ENCODE measurements around the gene CLCF1. TPM values are rescaled to one million over a fixed set of nuclear protein-coding genes. Genes with fewer than 3 reads are reported as not detected.
"Not testable (repeated sequence)": the region's sequence is repeated elsewhere in the genome, so short reads cannot be mapped to it uniquely, and the experiment has no call there.

Gene CLCF1
- total RNA-seq, 1 experiment from 2014 or later, result 2.1 TPM

DNA sequence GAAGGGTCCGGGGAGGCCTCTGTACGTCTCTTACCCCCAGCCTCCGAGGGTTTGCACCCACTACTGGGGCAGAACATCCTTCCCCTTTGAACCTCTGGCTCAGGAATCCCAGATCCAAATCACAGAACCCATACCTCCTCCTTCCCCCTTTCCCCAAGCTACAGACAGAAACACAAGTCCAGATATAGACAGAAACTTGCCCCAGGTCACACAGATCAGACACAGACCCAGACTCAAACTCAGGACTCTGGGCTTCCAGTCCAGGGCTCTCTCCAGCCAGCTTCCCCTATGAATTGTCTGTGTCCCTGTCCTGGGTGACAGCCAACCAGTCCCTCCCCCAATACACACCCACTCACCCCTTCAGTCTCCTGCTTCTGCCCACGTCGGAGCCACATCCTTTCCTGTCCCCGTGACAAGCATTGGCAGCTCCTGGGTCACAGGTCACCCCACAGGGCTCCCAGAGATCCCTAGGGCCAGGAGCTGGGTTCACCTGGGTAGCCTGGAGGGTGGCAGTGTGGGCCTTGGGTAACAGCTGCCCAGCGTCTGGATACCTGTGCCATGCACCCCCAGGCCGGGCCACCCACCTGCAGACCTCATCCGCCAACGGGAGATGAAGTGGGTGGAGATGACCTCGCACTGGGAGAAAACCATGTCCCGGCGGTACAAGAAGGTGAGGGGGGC, 31.3 kb upstream of the CLCF1 start:
- TF ChIP-seq, protein P1, sequence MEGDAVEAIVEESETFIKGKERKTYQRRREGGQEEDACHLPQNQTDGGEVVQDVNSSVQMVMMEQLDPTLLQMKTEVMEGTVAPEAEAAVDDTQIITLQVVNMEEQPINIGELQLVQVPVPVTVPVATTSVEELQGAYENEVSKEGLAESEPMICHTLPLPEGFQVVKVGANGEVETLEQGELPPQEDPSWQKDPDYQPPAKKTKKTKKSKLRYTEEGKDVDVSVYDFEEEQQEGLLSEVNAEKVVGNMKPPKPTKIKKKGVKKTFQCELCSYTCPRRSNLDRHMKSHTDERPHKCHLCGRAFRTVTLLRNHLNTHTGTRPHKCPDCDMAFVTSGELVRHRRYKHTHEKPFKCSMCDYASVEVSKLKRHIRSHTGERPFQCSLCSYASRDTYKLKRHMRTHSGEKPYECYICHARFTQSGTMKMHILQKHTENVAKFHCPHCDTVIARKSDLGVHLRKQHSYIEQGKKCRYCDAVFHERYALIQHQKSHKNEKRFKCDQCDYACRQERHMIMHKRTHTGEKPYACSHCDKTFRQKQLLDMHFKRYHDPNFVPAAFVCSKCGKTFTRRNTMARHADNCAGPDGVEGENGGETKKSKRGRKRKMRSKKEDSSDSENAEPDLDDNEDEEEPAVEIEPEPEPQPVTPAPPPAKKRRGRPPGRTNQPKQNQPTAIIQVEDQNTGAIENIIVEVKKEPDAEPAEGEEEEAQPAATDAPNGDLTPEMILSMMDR (conservative IDR thresholded peaks at IDR 0.05), result no peak
- H3K27me3 Mint-ChIP-seq (ENCODE audit: low read depth), result peaks cover 16% of the 10 kb centered on the region
- no peak overlapping the region; a peak in 2 of 7 replicates for H3K27ac Mint-ChIP-seq
- Histone ChIP-seq H2BK5ac (ENCODE audit: insufficient read length, low read length) (no peak overlapping the region), H3K56ac (ENCODE audit: insufficient read length, low read depth, low read length) (no peak overlapping the region), H3K23me2 (ENCODE audit: insufficient read length, low read depth, low read length, poor library complexity, severe bottlenecking) (peaks cover 5% of the 10 kb centered on the region), H3T11ph (ENCODE audit: low read length) (no peak overlapping the region), H3K9me3 (ENCODE audit: control insufficient read depth, low read depth, low read length) (no peaks in the 10 kb centered on the region), H3K4me2 (ENCODE audit: insufficient read depth, insufficient read length, low read length) (no peak overlapping the region), H3K79me1 (ENCODE audit: insufficient read depth, low read depth, low read length, poor library complexity, severe bottlenecking) (peaks cover 3% of the 10 kb centered on the region), H3K27me3 (ENCODE audit: insufficient read depth, low read length) (no peaks in the 10 kb centered on the region), H3K27ac (ENCODE audit: insufficient read length, low read depth, low read length) (no peak overlapping the region), H4K5ac (ENCODE audit: insufficient read length, low read depth, low read length) (no peak overlapping the region), H2BK15ac (ENCODE audit: low read depth, low read length) (no peak overlapping the region), H3K18ac (ENCODE audit: insufficient read length, low read depth, low read length) (no peak overlapping the region), H2BK20ac (ENCODE audit: low read depth, low read length, poor library complexity, severe bottlenecking) (no peak overlapping the region), H3K9ac (ENCODE audit: extremely low read depth, insufficient read length, low read length) (no peak overlapping the region), H2AFZ (ENCODE audit: low read length) (no peak overlapping the region), H2AK5ac (ENCODE audit: insufficient read length, low read length) (no peak overlapping the region), H2BK12ac (ENCODE audit: insufficient read length, low read depth, low read length) (no peak overlapping the region), H2BK120ac (ENCODE audit: low read depth, low read length, poor library complexity, severe bottlenecking) (no peak overlapping the region), H3K23ac (ENCODE audit: insufficient read length, low read depth, low read length) (no peak overlapping the region), H4K91ac (ENCODE audit: insufficient read length, low read depth, low read length) (no peak overlapping the region), H3K79me2 (ENCODE audit: insufficient read depth, low read length) (peaks cover 4% of the 10 kb centered on the region; the same call in 1 of the 2 replicates), H4K8ac (replicated peaks; ENCODE audit: insufficient read length, low read depth, low read length) (no peak overlapping the region), H4K20me1 (ENCODE audit: control insufficient read depth, insufficient read depth, insufficient read length) (no peaks in the 10 kb centered on the region), H3K4ac (ENCODE audit: low read depth, low read length) (no peak overlapping the region), H3K4me1 (ENCODE audit: insufficient read depth, low read length) (0 out of 2 replicates have a peak, but pooled peaks cover 2% of the 10 kb centered on the region), H3K14ac (ENCODE audit: insufficient read depth, low read length) (no peak overlapping the region)
- peaks cover 11 to 17% of the 10 kb centered on the region in 2 experiments for H3K4me1 Mint-ChIP-seq
- H3K36me3 Mint-ChIP-seq (ENCODE audit: insufficient read depth in 1 of 3, low read depth in 3 of 3), result peaks cover 0 to 8% (median 7%) of the 10 kb centered on the region in 3 experiments; a peak in 3 of 7 replicates
- no peak for DNase-seq
- no CpG with 5 or more reads among the region's 13 CpGs for WGBS (ENCODE audit: extremely low coverage, insufficient read length, low lambda C conversion rate)
- H3K9me3 Mint-ChIP-seq, result no peaks in the 10 kb centered on the region
- H3K4me3 Mint-ChIP-seq, result no peak overlapping the region

DNA sequence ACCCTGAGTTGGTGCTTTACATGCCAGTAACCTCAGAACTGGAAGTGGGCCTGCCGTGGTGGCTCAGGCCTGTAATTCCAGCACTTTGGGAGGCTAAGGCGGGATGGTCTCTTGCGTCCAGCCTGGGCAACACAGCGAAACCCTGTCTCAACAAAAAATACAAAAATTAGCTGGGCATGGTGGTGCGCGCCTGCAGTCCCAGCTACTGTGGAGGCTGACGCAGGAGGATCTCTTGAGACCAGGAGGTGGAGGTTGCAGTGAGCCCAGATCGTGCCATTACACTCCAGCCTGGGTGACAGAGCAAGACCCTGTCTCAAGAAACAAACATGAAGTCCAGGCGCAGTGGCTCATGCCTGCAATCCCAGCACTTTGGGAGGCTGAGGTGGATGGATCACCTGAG, 29.7 kb upstream of the CLCF1 start:
- not testable (repeated sequence) for H3K9me3 Mint-ChIP-seq; H2BK15ac ChIP-seq (ENCODE audit: low read depth, low read length); H4K8ac ChIP-seq (replicated peaks; ENCODE audit: insufficient read length, low read depth, low read length); H2BK20ac ChIP-seq (ENCODE audit: low read depth, low read length, poor library complexity, severe bottlenecking); H3K27me3 ChIP-seq (ENCODE audit: insufficient read depth, low read length); H3K4me3 Mint-ChIP-seq; H2BK12ac ChIP-seq (ENCODE audit: insufficient read length, low read depth, low read length); DNase-seq; H4K5ac ChIP-seq (ENCODE audit: insufficient read length, low read depth, low read length); H2BK5ac ChIP-seq (ENCODE audit: insufficient read length, low read length); H3K27ac ChIP-seq (ENCODE audit: insufficient read length, low read depth, low read length); H3K4me2 ChIP-seq (ENCODE audit: insufficient read depth, insufficient read length, low read length); H3K79me1 ChIP-seq (ENCODE audit: insufficient read depth, low read depth, low read length, poor library complexity, severe bottlenecking); H2AFZ ChIP-seq (ENCODE audit: low read length); H2AK5ac ChIP-seq (ENCODE audit: insufficient read length, low read length); H3K79me2 ChIP-seq (ENCODE audit: insufficient read depth, low read length); H3T11ph ChIP-seq (ENCODE audit: low read length); H3K9ac ChIP-seq (ENCODE audit: extremely low read depth, insufficient read length, low read length); H3K23ac ChIP-seq (ENCODE audit: insufficient read length, low read depth, low read length); H3K4ac ChIP-seq (ENCODE audit: low read depth, low read length); H2BK120ac ChIP-seq (ENCODE audit: low read depth, low read length, poor library complexity, severe bottlenecking); H3K14ac ChIP-seq (ENCODE audit: insufficient read depth, low read length); H3K27ac Mint-ChIP-seq; H4K91ac ChIP-seq (ENCODE audit: insufficient read length, low read depth, low read length); H3K18ac ChIP-seq (ENCODE audit: insufficient read length, low read depth, low read length); H3K9me3 ChIP-seq (ENCODE audit: control insufficient read depth, low read depth, low read length); H3K4me1 ChIP-seq (ENCODE audit: insufficient read depth, low read length); H3K23me2 ChIP-seq (ENCODE audit: insufficient read length, low read depth, low read length, poor library complexity, severe bottlenecking); H3K56ac ChIP-seq (ENCODE audit: insufficient read length, low read depth, low read length); H4K20me1 ChIP-seq (ENCODE audit: control insufficient read depth, insufficient read depth, insufficient read length)
- peaks cover 7 to 21% (median 21%) of the 10 kb centered on the region in 3 experiments; a peak in 6 of 7 replicates for H3K36me3 Mint-ChIP-seq (ENCODE audit: insufficient read depth in 1 of 3, low read depth in 3 of 3)
- H3K4me1 Mint-ChIP-seq, result peaks cover 10 to 14% of the 10 kb centered on the region in 2 experiments
- H3K27me3 Mint-ChIP-seq (ENCODE audit: low read depth), result peaks cover 14% of the 10 kb centered on the region
- WGBS (ENCODE audit: extremely low coverage, insufficient read length, low lambda C conversion rate), result no CpG with 5 or more reads among the region's 9 CpGs

Measured in H9 (cell line).